Nucleus accumbens (tissue), 56 donors: ENCODE measurements around the gene SRMS.
"Not testable (repeated sequence)": the region's sequence is repeated elsewhere in the genome, so short reads cannot be mapped to it uniquely, and the experiment has no call there.

Experiments
- DNase-seq, 56 donors: peaks; one replicate each; lab custom pipeline; 2025; lab: John Stamatoyannopoulos, UW

SRMS gene

GRCh38 chr20:63567386-63568169 lies 20.0 kb upstream of the SRMS start:
- DNase-seq: peak in 3 of 56 donors; percentile 8 to 33 (median 10)

- no peak for DNase-seq
Observed at GRCh38 chr20:63567136-63567385, 19.5 kb upstream of the SRMS start.

GRCh38 chr20:63566395-63567135 lies 19.0 kb upstream of the SRMS start:
- no peak for DNase-seq

- DNase-seq: no peak
Observed at GRCh38 chr20:63565699-63566335, 18.3 kb upstream of the SRMS start.

- no peak for DNase-seq
Observed at GRCh38 chr20:63565021-63565698, 17.6 kb upstream of the SRMS start.

- DNase-seq: no peak
Observed at GRCh38 chr20:63564036-63564810, 16.7 kb upstream of the SRMS start.

GRCh38 chr20:63563225-63563935 lies 15.8 kb upstream of the SRMS start:
- DNase-seq: no peak

GRCh38 chr20:63562461-63563224 lies 15.1 kb upstream of the SRMS start:
- DNase-seq: no peak

- no peak for DNase-seq
Observed at GRCh38 chr20:63561624-63562396, 14.3 kb upstream of the SRMS start.

GRCh38 chr20:63560856-63561609 lies 13.5 kb upstream of the SRMS start:
- no peak for DNase-seq

GRCh38 chr20:63560333-63560805 lies 12.8 kb upstream of the SRMS start:
- DNase-seq: no peak

GRCh38 chr20:63559485-63560332 lies 12.2 kb upstream of the SRMS start:
- not testable (repeated sequence) for DNase-seq

GRCh38 chr20:63558804-63559484 lies 11.4 kb upstream of the SRMS start:
- DNase-seq: no peak

- DNase-seq: no peak
Observed at GRCh38 chr20:63557481-63557891, 9.9 kb upstream of the SRMS start.

- DNase-seq: no peak
Observed at GRCh38 chr20:63556873-63557478, 9.4 kb upstream of the SRMS start.
